Measurements from ENCODE around the gene AHCYL2.

The AHCYL2 gene

GRCh38 chr7:129386506-129386905, 161.7 kb downstream of the AHCYL2 start:
- peaks cover 19% of the 10 kb centered on the region for H3K36me3 ChIP-seq (ENCODE audit: control insufficient read depth, insufficient read depth, low read length)
- H3K4me1 ChIP-seq (ENCODE audit: control insufficient read depth, insufficient read depth, low read length, poor library complexity, severe bottlenecking) = no peaks in the 10 kb centered on the region
- H3K9me3 ChIP-seq (ENCODE audit: control insufficient read depth, low read length) = no peaks in the 10 kb centered on the region
- no peak overlapping the region for H3K27ac ChIP-seq (ENCODE audit: insufficient read depth, low read length, poor library complexity, severe bottlenecking)
- H3K27me3 ChIP-seq (replicated peaks; ENCODE audit: control insufficient read depth, insufficient read depth, low read length, poor library complexity, severe bottlenecking) = no peaks in the 10 kb centered on the region
- no peak for DNase-seq
- no peak overlapping the region for H3K4me3 ChIP-seq (ENCODE audit: insufficient read depth, low read depth, low read length, poor library complexity, severe bottlenecking)

GRCh38 chr7:129387537-129387936, 162.7 kb downstream of the AHCYL2 start:
- no peaks in the 10 kb centered on the region for H3K9me3 ChIP-seq (ENCODE audit: control insufficient read depth, low read length)
- peaks cover 19% of the 10 kb centered on the region for H3K36me3 ChIP-seq (ENCODE audit: control insufficient read depth, insufficient read depth, low read length)
- no peaks in the 10 kb centered on the region for H3K4me1 ChIP-seq (ENCODE audit: control insufficient read depth, insufficient read depth, low read length, poor library complexity, severe bottlenecking)

GRCh38 chr7:129388333-129389098, 163.7 kb downstream of the AHCYL2 start:
- DNase-seq = no peak
- Histone ChIP-seq H3K4me3 (ENCODE audit: insufficient read depth, low read depth, low read length, poor library complexity, severe bottlenecking) (no peak overlapping the region), H3K4me1 (ENCODE audit: control insufficient read depth, insufficient read depth, low read length, poor library complexity, severe bottlenecking) (no peaks in the 10 kb centered on the region), H3K36me3 (ENCODE audit: control insufficient read depth, insufficient read depth, low read length) (peaks cover 19% of the 10 kb centered on the region), H3K27me3 (replicated peaks; ENCODE audit: control insufficient read depth, insufficient read depth, low read length, poor library complexity, severe bottlenecking) (no peaks in the 10 kb centered on the region), H3K27ac (ENCODE audit: insufficient read depth, low read length, poor library complexity, severe bottlenecking) (no peak overlapping the region), H3K9me3 (ENCODE audit: control insufficient read depth, low read length) (no peaks in the 10 kb centered on the region)

More at GRCh38 chr7:129387537-129387936, 162.7 kb downstream of the AHCYL2 start:
- Histone ChIP-seq H3K4me3 (ENCODE audit: insufficient read depth, low read depth, low read length, poor library complexity, severe bottlenecking) (no peak overlapping the region), H3K27me3 (replicated peaks; ENCODE audit: control insufficient read depth, insufficient read depth, low read length, poor library complexity, severe bottlenecking) (no peaks in the 10 kb centered on the region), H3K27ac (ENCODE audit: insufficient read depth, low read length, poor library complexity, severe bottlenecking) (no peak overlapping the region)
- no peak for DNase-seq

- Histone ChIP-seq H3K27ac (ENCODE audit: insufficient read depth, low read length, poor library complexity, severe bottlenecking) (no peak overlapping the region), H3K4me3 (ENCODE audit: insufficient read depth, low read depth, low read length, poor library complexity, severe bottlenecking) (no peak overlapping the region), H3K36me3 (ENCODE audit: control insufficient read depth, insufficient read depth, low read length) (peaks cover 19% of the 10 kb centered on the region), H3K27me3 (replicated peaks; ENCODE audit: control insufficient read depth, insufficient read depth, low read length, poor library complexity, severe bottlenecking) (no peaks in the 10 kb centered on the region), H3K4me1 (ENCODE audit: control insufficient read depth, insufficient read depth, low read length, poor library complexity, severe bottlenecking) (no peaks in the 10 kb centered on the region), H3K9me3 (ENCODE audit: control insufficient read depth, low read length) (no peaks in the 10 kb centered on the region)
- DNase-seq = no peak
These were observed 165.0 kb downstream of the AHCYL2 start for GRCh38 chr7:129389829-129390228.

GRCh38 chr7:129390314-129390713, 165.5 kb downstream of the AHCYL2 start:
- peaks cover 19% of the 10 kb centered on the region for H3K36me3 ChIP-seq (ENCODE audit: control insufficient read depth, insufficient read depth, low read length)
- H3K4me3 ChIP-seq (ENCODE audit: insufficient read depth, low read depth, low read length, poor library complexity, severe bottlenecking) = no peak overlapping the region
- no peaks in the 10 kb centered on the region for H3K4me1 ChIP-seq (ENCODE audit: control insufficient read depth, insufficient read depth, low read length, poor library complexity, severe bottlenecking)
- H3K27me3 ChIP-seq (replicated peaks; ENCODE audit: control insufficient read depth, insufficient read depth, low read length, poor library complexity, severe bottlenecking) = no peaks in the 10 kb centered on the region
- no peak overlapping the region for H3K27ac ChIP-seq (ENCODE audit: insufficient read depth, low read length, poor library complexity, severe bottlenecking)
- DNase-seq = no peak
- no peaks in the 10 kb centered on the region for H3K9me3 ChIP-seq (ENCODE audit: control insufficient read depth, low read length)

GRCh38 chr7:129391546-129392171, 166.8 kb downstream of the AHCYL2 start:
- Histone ChIP-seq H3K4me1 (ENCODE audit: control insufficient read depth, insufficient read depth, low read length, poor library complexity, severe bottlenecking) (no peaks in the 10 kb centered on the region), H3K27ac (ENCODE audit: insufficient read depth, low read length, poor library complexity, severe bottlenecking) (no peak overlapping the region), H3K27me3 (replicated peaks; ENCODE audit: control insufficient read depth, insufficient read depth, low read length, poor library complexity, severe bottlenecking) (no peaks in the 10 kb centered on the region), H3K9me3 (ENCODE audit: control insufficient read depth, low read length) (no peaks in the 10 kb centered on the region), H3K4me3 (ENCODE audit: insufficient read depth, low read depth, low read length, poor library complexity, severe bottlenecking) (no peak overlapping the region), H3K36me3 (ENCODE audit: control insufficient read depth, insufficient read depth, low read length) (peaks cover 19% of the 10 kb centered on the region)
- DNase-seq = no peak

GRCh38 chr7:129393255-129393654, 168.4 kb downstream of the AHCYL2 start:
- no peaks in the 10 kb centered on the region for H3K27me3 ChIP-seq (replicated peaks; ENCODE audit: control insufficient read depth, insufficient read depth, low read length, poor library complexity, severe bottlenecking)
- H3K4me1 ChIP-seq (ENCODE audit: control insufficient read depth, insufficient read depth, low read length, poor library complexity, severe bottlenecking) = no peaks in the 10 kb centered on the region
- H3K4me3 ChIP-seq (ENCODE audit: insufficient read depth, low read depth, low read length, poor library complexity, severe bottlenecking) = no peak overlapping the region
- no peak for DNase-seq
- H3K9me3 ChIP-seq (ENCODE audit: control insufficient read depth, low read length) = no peaks in the 10 kb centered on the region
- no peak overlapping the region for H3K27ac ChIP-seq (ENCODE audit: insufficient read depth, low read length, poor library complexity, severe bottlenecking)
- H3K36me3 ChIP-seq (ENCODE audit: control insufficient read depth, insufficient read depth, low read length) = peaks cover 23% of the 10 kb centered on the region

GRCh38 chr7:129394101-129394500, 169.3 kb downstream of the AHCYL2 start:
- no peak for DNase-seq
- Histone ChIP-seq H3K4me3 (ENCODE audit: insufficient read depth, low read depth, low read length, poor library complexity, severe bottlenecking) (no peak overlapping the region), H3K9me3 (ENCODE audit: control insufficient read depth, low read length) (no peaks in the 10 kb centered on the region), H3K27ac (ENCODE audit: insufficient read depth, low read length, poor library complexity, severe bottlenecking) (no peak overlapping the region), H3K4me1 (ENCODE audit: control insufficient read depth, insufficient read depth, low read length, poor library complexity, severe bottlenecking) (no peaks in the 10 kb centered on the region), H3K36me3 (ENCODE audit: control insufficient read depth, insufficient read depth, low read length) (peaks cover 17% of the 10 kb centered on the region), H3K27me3 (replicated peaks; ENCODE audit: control insufficient read depth, insufficient read depth, low read length, poor library complexity, severe bottlenecking) (no peaks in the 10 kb centered on the region)

- H3K27me3 ChIP-seq (replicated peaks; ENCODE audit: control insufficient read depth, insufficient read depth, low read length, poor library complexity, severe bottlenecking) = no peaks in the 10 kb centered on the region
- DNase-seq = no peak
- peaks cover 13% of the 10 kb centered on the region for H3K36me3 ChIP-seq (ENCODE audit: control insufficient read depth, insufficient read depth, low read length)
- no peaks in the 10 kb centered on the region for H3K9me3 ChIP-seq (ENCODE audit: control insufficient read depth, low read length)
- no peak overlapping the region for H3K27ac ChIP-seq (ENCODE audit: insufficient read depth, low read length, poor library complexity, severe bottlenecking)
- H3K4me1 ChIP-seq (ENCODE audit: control insufficient read depth, insufficient read depth, low read length, poor library complexity, severe bottlenecking) = no peaks in the 10 kb centered on the region
- no peak overlapping the region for H3K4me3 ChIP-seq (ENCODE audit: insufficient read depth, low read depth, low read length, poor library complexity, severe bottlenecking)
These were observed 170.4 kb downstream of the AHCYL2 start for GRCh38 chr7:129394982-129395914.

Data from effector memory CD4-positive, alpha-beta T cell (primary cell).